ENCODE data around the gene NUTM1. TPM values are rescaled to one million over a fixed set of nuclear protein-coding genes. Genes with fewer than 3 reads are reported as not detected.

NUTM1 gene
- total and polyA plus RNA-seq, 3 donors from 2014 or later: 17.8 to 39.7 (median 23.4) TPM

- no peak for DNase-seq
- 88% methylated on average over 1 of the region's 1 CpG for WGBS, 2 donors
- Histone ChIP-seq H3K4me1 (no peaks in the 10 kb centered on the region), H3K27ac (no peak overlapping the region), H3K9me3 (no peaks in the 10 kb centered on the region), H3K27me3 (no peaks in the 10 kb centered on the region), H3K36me3 (ENCODE audit: low read depth, missing control alignments) (no peaks in the 10 kb centered on the region), H3K4me3 (no peak overlapping the region)
- intact Hi-C loops (cut with DNase I; ENCODE audit: low total_unique reads): no loop called here
- TF ChIP-seq CTCF (IDR thresholded peaks at IDR 0.05): no peak
- TF ChIP-seq POLR2A (IDR thresholded peaks at IDR 0.05): no peak
Measured at GRCh38 chr15:34311563-34311962, 31.6 kb upstream of the NUTM1 start.

GRCh38 chr15:34314491-34315490, 28.3 kb upstream of the NUTM1 start:
- Histone ChIP-seq H3K27me3 (no peaks in the 10 kb centered on the region), H3K4me1 (no peaks in the 10 kb centered on the region), H3K4me3 (no peak overlapping the region), H3K27ac (no peak overlapping the region), H3K36me3 (ENCODE audit: low read depth, missing control alignments) (no peaks in the 10 kb centered on the region), H3K9me3 (no peaks in the 10 kb centered on the region)
- TF ChIP-seq POLR2A (IDR thresholded peaks at IDR 0.05) (no peak), CTCF (IDR thresholded peaks at IDR 0.05) (no peak)
- 78 to 83% methylated on average over 3 of the region's 3 CpGs for WGBS, 2 donors
- intact Hi-C loops (cut with DNase I; ENCODE audit: low total_unique reads): no loop called here
- DNase-seq: no peak

GRCh38 chr15:34318277-34319079, 24.6 kb upstream of the NUTM1 start:
- 25 to 31% methylated on average over 10 of the region's 10 CpGs for WGBS, 2 donors
- no peaks in the 10 kb centered on the region for H3K4me1 ChIP-seq
- TF ChIP-seq CTCF (IDR thresholded peaks at IDR 0.05) (no peak), POLR2A (IDR thresholded peaks at IDR 0.05) (no peak)
- no peaks in the 10 kb centered on the region for H3K27me3 ChIP-seq
- DNase-seq: peak; percentile 72
- H3K4me3 ChIP-seq: peak overlapping the region in 1 of 2 donors; percentile 7
- H3K36me3 ChIP-seq (ENCODE audit: low read depth, missing control alignments): no peaks in the 10 kb centered on the region
- intact Hi-C loops (cut with DNase I; ENCODE audit: low total_unique reads): no loop called here
- no peak overlapping the region for H3K27ac ChIP-seq
- no peaks in the 10 kb centered on the region for H3K9me3 ChIP-seq

GRCh38 chr15:34323217-34323616, 19.9 kb upstream of the NUTM1 start:
- intact Hi-C loops (cut with DNase I; ENCODE audit: low total_unique reads): no loop called here
- DNase-seq: no peak
- Histone ChIP-seq H3K4me3 (no peak overlapping the region), H3K4me1 (no peaks in the 10 kb centered on the region), H3K27me3 (no peaks in the 10 kb centered on the region), H3K9me3 (no peaks in the 10 kb centered on the region), H3K27ac (no peak overlapping the region), H3K36me3 (ENCODE audit: low read depth, missing control alignments) (no peaks in the 10 kb centered on the region)
- WGBS, 2 donors: 94 to 95% methylated on average over 10 of the region's 10 CpGs
- no peak for TF ChIP-seq POLR2A (IDR thresholded peaks at IDR 0.05)

GRCh38 chr15:34324933-34325332, 18.2 kb upstream of the NUTM1 start:
- no peak overlapping the region for H3K4me3 ChIP-seq
- TF ChIP-seq POLR2A (IDR thresholded peaks at IDR 0.05) (no peak), CTCF (IDR thresholded peaks at IDR 0.05) (no peak)
- H3K4me1 ChIP-seq: no peaks in the 10 kb centered on the region
- no peaks in the 10 kb centered on the region for H3K27me3 ChIP-seq
- no peaks in the 10 kb centered on the region for H3K9me3 ChIP-seq
- no peak overlapping the region for H3K27ac ChIP-seq
- no peak for DNase-seq
- intact Hi-C loops (cut with DNase I; ENCODE audit: low total_unique reads): no loop called here
- 84 to 93% methylated on average over 1 of the region's 1 CpG for WGBS, 2 donors
- no peaks in the 10 kb centered on the region for H3K36me3 ChIP-seq (ENCODE audit: low read depth, missing control alignments)

Measured in testis (tissue), 3 donors.